Superior temporal gyrus (tissue), 1 donor: ENCODE measurements around the gene PHF14.
"Not testable (repeated sequence)": the region's sequence is repeated elsewhere in the genome, so short reads cannot be mapped to it uniquely, and the experiment has no call there.

Experiments
- DNase-seq: peaks from one replicate; pipeline ENCODE4 v3.0.0-alpha.2; 2016; ENCODE audit errors: extremely low spot score

The PHF14 gene

DNA sequence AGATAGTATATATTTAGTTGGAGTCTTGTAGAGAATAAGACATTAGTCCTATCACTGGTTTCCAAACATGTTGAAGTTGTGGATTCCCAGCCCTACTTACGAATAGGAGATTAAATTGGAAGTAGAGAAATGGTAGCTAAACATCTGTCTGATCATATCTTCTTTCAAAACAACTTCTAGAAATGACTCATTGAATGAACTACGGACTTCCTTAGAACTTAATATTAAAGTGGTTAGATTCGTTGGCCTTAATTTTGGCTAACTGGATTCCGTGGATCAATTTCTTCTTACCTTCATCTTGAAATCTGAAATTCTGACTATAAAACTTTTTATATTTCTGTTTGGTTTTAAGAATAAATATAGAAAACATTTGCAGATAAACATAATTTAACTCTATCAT lies 3.4 kb downstream of the PHF14 start:
- no peak for DNase-seq

DNA sequence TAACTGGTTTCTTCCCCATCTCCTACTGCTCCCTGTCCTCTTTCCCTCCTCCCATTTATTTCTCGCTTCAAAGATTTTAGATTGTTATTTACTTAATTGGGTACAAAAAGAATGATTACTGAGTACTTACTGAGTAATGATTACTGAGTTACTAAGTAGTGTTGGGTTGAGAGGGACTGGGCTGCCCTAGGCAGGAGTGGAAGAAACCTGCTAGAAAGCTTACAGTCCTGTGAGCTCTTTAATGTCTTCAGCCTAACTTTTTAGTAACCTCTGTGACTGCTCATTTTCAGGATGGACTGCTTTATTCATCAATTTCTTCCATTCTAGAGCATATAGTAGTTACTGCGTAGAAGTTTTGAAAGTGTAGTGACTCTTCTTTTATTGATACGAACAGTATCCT lies 7.6 kb downstream of the PHF14 start:
- no peak for DNase-seq

GRCh38 chr7:10990748-10991147 lies 17.1 kb downstream of the PHF14 start:
- not testable (repeated sequence) for DNase-seq

DNA sequence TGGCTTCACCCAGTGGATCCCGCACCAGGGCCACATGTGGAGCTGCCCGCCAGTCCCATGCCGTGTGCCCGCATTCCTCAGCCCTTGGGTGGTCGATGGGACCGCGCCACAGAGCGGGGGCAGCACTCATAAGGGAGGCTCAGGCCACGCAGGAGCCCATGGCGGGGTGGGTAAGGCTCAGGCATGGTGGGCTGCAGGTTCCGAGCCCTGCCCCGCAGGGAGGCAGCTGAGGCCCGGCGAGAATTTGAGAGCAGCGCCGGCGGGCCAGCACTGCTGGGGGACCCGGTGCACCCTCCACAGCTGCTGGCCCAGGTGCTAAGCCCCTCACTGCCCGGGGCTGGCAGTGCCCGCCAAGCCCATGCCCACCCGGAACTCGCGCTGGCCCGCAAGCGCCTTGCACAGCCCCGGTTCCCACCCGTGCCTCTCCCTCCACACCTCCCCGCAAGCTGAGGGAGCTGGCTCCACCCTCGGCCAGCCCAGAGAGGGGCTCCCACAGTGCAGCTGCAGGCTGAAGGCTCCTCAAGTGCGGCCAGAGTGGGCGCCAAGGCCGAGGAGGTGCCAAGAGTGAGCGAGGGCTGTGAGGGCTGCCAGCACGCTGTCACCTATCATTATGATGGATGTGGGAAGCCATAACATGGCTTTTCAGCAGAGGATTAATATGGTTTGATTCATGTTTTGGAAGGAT lies 22.0 kb downstream of the PHF14 start:
- not testable (repeated sequence) for DNase-seq

DNA sequence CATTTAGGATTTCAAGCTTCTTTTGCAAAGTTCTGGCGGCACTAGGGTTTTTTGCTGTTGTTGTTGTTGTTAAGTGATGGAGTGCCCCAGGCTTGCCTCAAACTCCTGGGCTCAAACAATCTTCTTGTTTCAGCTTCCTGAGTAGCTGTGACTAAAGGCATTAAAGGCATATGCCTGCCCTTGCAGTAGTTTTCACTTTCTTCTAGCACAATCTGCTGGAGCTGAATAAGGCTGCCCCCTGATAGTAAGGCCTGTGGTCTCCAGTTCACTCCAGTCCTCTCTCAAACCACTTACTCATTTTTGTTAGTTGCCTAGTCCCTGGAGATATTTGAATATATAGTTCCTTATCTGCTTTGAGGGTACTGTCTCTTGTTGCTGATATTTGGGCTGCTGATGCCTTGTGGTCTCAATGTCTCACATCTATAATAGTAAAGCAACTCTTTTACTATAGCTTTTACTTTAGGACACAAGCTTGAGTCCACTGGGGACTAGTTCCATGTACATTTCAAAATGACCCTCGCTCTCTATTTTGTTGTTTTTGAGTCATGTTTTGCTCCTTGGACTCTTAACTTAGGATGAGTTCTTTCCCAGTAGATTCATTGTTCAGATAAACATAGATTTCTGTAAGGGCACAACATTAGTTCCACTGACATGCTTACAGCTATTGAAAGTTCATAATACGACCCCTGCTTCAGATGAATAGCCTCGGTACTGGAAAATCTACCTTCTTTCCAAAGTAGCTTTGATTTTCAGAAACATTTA lies 25.5 kb downstream of the PHF14 start:
- DNase-seq = no peak

DNA sequence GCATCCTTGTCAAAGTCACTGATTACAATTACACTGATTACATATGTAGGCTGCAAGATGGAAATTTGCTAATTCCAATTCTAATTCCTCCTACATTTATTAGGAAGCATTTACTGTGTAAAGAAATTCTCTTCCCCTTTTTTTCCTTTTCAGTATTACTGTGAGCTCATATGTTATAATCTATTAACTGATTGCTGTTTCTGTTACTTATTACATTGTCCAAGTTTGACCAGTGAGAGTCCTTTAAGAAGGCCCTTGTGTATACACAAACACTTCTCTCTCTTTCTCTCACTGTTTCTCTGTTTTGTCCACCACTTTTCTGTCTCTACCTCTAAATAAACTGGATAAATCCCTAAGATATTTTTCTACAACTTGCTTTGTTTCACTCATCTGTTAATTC lies 31.5 kb downstream of the PHF14 start:
- DNase-seq = no peak

DNA sequence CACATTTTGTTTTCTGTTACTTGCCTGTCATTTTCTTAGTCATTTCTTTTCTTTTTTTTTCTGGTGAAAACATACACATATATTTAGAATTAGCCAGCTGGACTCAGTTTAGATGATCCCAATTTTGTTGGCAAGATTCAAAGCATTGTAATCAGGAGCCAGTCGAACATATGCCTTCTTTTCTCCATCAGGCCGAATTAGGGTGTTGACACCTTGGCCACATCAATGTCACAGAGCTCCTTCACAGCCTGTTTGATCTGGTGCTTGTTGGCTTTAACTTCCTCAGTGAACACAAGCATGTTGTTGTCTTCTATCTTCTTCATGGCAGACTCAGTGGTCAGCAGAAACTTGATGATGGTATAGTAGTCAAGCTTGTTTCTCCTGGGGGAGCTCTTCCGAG lies 32.6 kb downstream of the PHF14 start:
- DNase-seq = no peak

DNA sequence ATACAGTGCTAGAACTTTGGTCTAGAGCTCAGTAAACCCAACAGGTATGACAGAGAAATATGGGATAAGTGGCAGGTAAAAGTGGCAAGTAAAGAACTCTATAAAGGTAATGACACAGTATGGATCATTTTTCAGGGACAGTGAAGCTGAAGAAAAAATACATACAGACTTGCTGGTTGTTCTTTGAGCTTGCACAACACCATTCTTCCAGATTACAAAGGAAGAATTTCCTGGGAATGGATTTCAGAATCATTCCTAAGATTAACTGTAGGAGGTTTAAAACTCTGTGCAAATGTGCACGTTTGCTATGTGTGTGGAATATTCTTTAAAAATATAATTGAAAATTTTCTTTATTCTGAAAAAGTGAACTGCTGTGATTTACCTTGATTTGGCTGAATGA lies 36.0 kb downstream of the PHF14 start:
- DNase-seq = no peak

GRCh38 chr7:11021468-11021867 lies 47.8 kb downstream of the PHF14 start:
- no peak for DNase-seq

- no peak for DNase-seq
Measured at GRCh38 chr7:11026452-11027359, 53.0 kb downstream of the PHF14 start.

GRCh38 chr7:11035661-11036060 lies 62.0 kb downstream of the PHF14 start:
- DNase-seq = no peak

DNA sequence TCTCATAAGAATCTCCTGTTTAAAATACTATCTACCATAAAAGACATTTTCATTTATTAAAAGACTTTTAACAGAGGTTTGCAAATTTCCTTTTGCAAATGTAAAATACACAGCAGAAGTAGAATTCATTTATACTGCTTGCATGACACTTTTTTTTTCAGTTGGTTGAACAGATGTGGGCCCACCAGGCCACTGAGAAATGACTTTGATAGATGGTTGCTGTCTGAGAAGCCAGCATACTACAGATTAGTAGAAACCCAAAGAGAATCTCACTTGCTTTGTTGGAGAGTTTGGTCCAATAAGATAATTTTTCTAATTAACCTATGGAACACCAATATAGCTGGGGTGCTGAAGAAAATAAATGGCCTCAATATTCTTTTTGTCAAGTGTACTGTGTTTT lies 66.3 kb downstream of the PHF14 start:
- no peak for DNase-seq

DNA sequence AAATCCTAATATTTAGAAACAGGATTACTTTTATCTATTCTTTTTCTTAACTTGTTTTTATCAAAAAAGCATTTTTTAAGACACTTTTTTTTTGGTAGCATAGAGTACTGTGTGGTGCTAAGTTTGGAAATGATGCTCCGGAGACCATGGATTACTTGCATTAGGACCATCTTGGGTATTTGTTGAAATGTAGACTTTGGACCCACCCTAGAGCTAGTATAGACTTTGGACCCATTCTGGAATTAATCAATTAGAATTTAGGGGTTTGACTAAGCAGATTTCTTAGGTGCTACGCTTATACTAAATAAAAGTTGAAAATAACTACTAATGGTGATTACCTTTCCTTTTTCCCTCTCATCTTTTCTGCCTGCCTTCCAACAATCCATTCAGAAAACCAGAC lies 80.4 kb downstream of the PHF14 start:
- no peak for DNase-seq

- no peak for DNase-seq
Measured at GRCh38 chr7:11060893-11061292, 87.2 kb downstream of the PHF14 start.

- no peak for DNase-seq
Measured at GRCh38 chr7:11062110-11062509, 88.4 kb downstream of the PHF14 start.

DNA sequence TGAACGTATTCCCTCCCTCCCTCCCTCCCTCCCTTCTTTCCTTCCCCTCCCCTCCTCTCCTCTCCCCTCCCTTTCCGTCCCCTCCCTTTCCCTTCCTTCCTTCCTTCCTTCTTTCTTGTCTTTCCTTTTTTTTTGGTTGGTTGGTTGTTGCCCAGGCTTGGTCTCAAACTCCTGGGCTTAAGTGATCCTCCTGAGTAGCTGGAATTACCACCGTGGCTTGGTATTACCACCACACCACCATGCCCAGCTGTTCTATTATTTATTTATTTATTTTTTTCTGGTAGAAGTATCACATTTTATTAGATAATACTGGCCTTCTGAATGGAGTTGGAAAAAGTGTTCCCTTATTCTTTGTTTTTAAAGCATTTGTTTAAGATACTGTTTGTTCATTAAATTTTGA lies 95.9 kb downstream of the PHF14 start:
- no peak for DNase-seq

DNA sequence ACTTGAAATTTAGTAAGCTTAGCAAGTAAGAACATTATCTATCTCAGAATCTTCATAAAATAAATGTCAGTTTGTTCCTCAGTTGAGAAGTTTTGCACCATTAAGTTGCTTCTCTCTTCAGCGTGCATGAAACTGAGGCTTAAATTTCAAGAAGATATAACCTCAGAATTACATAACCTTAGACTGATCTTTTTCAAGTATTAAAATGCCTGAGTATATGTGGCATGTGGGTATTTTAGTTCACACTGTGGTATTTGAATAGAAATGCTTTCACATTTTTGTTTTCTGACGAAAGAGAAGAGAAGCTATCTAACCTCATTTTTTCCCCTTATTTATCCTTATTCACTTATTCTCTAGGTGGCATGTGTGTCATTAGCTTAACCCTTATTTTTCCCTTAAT lies 104.1 kb downstream of the PHF14 start:
- DNase-seq = no peak

DNA sequence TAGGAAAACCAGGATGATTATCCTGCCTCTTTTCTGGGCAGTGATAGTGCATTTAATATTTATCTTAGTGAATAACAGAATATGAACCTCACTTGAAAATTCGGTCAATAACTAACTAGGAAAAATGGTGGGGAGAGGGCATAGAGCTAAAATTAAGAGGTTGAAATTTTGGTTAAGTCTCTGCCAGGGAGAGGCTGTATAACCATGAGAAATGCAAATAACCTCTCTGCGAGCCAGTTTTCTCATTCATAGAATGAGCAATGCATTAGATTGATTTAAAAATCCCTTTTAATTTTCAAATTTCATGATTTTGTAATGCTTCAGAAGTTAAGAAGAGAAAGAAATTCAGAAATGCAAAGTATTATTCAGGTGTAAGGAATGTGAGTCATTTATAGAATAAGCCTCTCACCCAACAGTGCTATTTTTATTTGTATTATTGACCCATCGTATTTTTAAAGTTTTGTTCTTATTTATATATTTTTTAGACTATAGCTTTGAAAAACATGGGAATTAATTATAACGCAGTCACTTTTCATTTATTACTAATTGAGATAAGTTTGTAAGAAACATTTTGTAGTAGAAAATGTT lies 104.7 kb downstream of the PHF14 start:
- DNase-seq = no peak

- no peak for DNase-seq
Measured at GRCh38 chr7:11079907-11080306, 106.2 kb downstream of the PHF14 start.

- DNase-seq = no peak
Measured at GRCh38 chr7:11082121-11082520, 108.4 kb downstream of the PHF14 start.

DNA sequence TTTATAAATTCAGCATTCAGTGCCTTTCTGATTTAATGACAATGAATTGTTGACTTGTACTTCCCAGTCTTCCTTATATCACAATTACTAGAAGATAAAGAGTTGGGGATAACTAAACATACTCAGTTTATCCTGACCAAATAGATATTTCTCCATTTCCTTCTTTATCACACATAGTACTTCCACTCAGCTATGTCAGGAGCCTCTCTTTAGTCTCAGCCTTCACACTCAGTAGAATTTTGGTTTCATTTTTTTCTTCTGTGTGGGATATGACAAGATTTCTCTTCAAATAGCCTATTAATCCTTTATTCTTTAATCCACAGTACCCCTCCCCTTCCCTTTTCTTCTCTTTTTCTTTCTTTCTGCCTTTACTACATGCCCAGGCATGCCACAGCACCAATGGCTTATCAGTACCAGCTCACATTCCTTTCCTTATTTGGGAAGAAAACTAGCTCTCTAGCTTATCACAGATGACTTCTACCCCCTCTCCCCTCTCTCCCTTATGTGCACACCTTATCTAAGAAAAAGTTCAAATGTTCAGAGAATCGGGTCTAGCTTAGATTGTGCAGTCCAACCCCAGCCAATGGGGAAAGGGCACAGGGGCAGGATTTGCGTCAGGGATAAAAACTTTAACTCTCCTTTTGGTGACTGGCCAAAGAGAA lies 109.0 kb downstream of the PHF14 start:
- DNase-seq = no peak

DNA sequence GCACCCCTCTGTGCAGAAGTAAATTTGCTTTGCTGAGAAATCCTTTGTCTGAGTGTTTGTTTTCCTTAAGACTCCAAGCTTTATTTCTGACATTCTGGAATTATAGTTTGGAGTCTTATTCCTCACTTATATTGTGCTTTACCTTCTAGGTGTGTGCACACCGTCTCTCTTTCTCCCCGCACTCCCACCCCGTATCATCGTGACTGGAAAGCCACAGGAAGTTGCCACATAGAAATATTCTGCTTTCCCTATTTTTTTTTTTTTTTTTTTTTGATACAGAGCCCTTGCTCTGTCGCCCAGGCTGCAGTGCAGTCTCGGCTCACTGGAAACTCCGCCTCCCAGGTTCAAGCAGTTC lies 109.5 kb downstream of the PHF14 start:
- no peak for DNase-seq
